ENCODE measurements around the gene ST14. TPM values are rescaled to one million over a fixed set of nuclear protein-coding genes. Genes with fewer than 3 reads are reported as not detected.
A peak's percentile ranks its signal among the peaks of the same experiment; 100 is the strongest.

The ST14 gene
- total RNA-seq (2022) (298 and 304 TPM in 2 replicates), Bru-seq, nascent RNA (percentile 91 among the genes with signal in this experiment), BruChase-seq, experiment 1, labeled RNA remaining after a 2-hour chase (percentile 86 among the genes with signal in this experiment), BruChase-seq, experiment 2, labeled RNA remaining after a 6-hour chase (percentile 92 among the genes with signal in this experiment)
- long read RNA-seq, transcript ST14-201 (19 exons, 3,539 nt), result major isoform, 704 of 998 reads
- long read RNA-seq, partial matches to known transcripts, result 190 of 998 reads
- long read RNA-seq, other reads (novel, unspliced or antisense), result 104 of 998 reads

- peak in 1 of 2 experiments; percentile 22 for TF ChIP-seq CTCF (IDR thresholded peaks at IDR 0.05; ENCODE audit: insufficient read depth in 1 of 2, low read depth in 1 of 2, low read length in 1 of 2, severe bottlenecking in 1 of 2, unreplicated experiment in 1 of 2)
- Mint-ChIP-seq H3K36me3 (ENCODE audit: insufficient read depth, unreplicated experiment) (peaks cover 76% of the 10 kb centered on the region), H3K4me3 (ENCODE audit: unreplicated experiment) (peak within 1 kb of the TSS; percentile 72), H3K9me3 (ENCODE audit: unreplicated experiment) (no peaks in the 10 kb centered on the region), H3K27ac (ENCODE audit: unreplicated experiment) (peak within 1 kb of the TSS; percentile 74), H3K27me3 (ENCODE audit: insufficient read depth, unreplicated experiment) (no peaks in the 10 kb centered on the region), H3K4me1 (ENCODE audit: low read depth, unreplicated experiment) (peaks cover 37% of the 10 kb centered on the region)
- no peaks in the 10 kb centered on the region for H3K27me3 ChIP-seq (replicated peaks; ENCODE audit: control insufficient read depth, insufficient read depth, low read length)
- peaks cover 28% of the 10 kb centered on the region for H3K4me1 ChIP-seq
- peaks cover 6% of the 10 kb centered on the region; the same call in 1 of the 2 replicates for H3K36me3 ChIP-seq (ENCODE audit: control insufficient read depth, insufficient read depth, low read length)
- CTCF ChIA-PET, result interaction anchor here (0.8 to 4.2 kb wide), 4 partner anchors 14 to 211 kb away, joined by 3 to 34 read pairs (median 11); no protein-coding TSS in a partner anchor
- peak within 1 kb of the TSS; percentile 52 for H3K4me3 ChIP-seq (ENCODE audit: low read depth, low read length)
- DNase-seq, result peak; percentile 88 to 92
- POLR2A ChIA-PET, result interaction anchor here (0.6 to 2.1 kb wide), 6 partner anchors 14 to 298 kb away, joined by 3 to 22 read pairs (median 8); no protein-coding TSS in a partner anchor
- no TSS peak for BruUV-seq (replicated peaks)
- intact Hi-C loops (cut with micrococcal nuclease; ENCODE audit: unreplicated experiment), result loop anchor here (1.0 kb wide), 2 partner anchors 14 to 21 kb away; no protein-coding TSS in a partner anchor
- H3K9me3 ChIP-seq, result no peaks in the 10 kb centered on the region
Measured at GRCh38 chr11:130159657-130160497, at the start of gene ST14. TSS of gene ST14 (plus strand) at chr11:130159782. CDS start at chr11:130159980, 198 bp downstream.

- DNase-seq, result no peak
- H3K4me3 ChIP-seq (ENCODE audit: low read depth, low read length), result no peak overlapping the region
- peaks cover 32% of the 10 kb centered on the region for H3K4me1 Mint-ChIP-seq (ENCODE audit: low read depth, unreplicated experiment)
- ChIA-PET POLR2A (no interaction called here), CTCF (no interaction called here)
- peaks cover 100% of the 10 kb centered on the region for H3K36me3 Mint-ChIP-seq (ENCODE audit: insufficient read depth, unreplicated experiment)
- no peak for TF ChIP-seq CTCF (IDR thresholded peaks at IDR 0.05; ENCODE audit: insufficient read depth in 1 of 2, low read depth in 1 of 2, low read length in 1 of 2, severe bottlenecking in 1 of 2, unreplicated experiment in 1 of 2)
- no peaks in the 10 kb centered on the region for H3K9me3 Mint-ChIP-seq (ENCODE audit: unreplicated experiment)
- no peaks in the 10 kb centered on the region for H3K9me3 ChIP-seq
- H3K36me3 ChIP-seq (ENCODE audit: control insufficient read depth, insufficient read depth, low read length), result peaks cover 2% of the 10 kb centered on the region; the same call in 1 of the 2 replicates
- H3K27me3 Mint-ChIP-seq (ENCODE audit: insufficient read depth, unreplicated experiment), result no peaks in the 10 kb centered on the region
- H3K4me3 Mint-ChIP-seq (ENCODE audit: unreplicated experiment), result no peak overlapping the region
- intact Hi-C loops (cut with micrococcal nuclease; ENCODE audit: unreplicated experiment), result no loop called here
- BruUV-seq (replicated peaks), result no TSS peak
- no peak overlapping the region for H3K27ac Mint-ChIP-seq (ENCODE audit: unreplicated experiment)
- H3K4me1 ChIP-seq, result peaks cover 7% of the 10 kb centered on the region; the same call in 1 of the 2 replicates
- H3K27me3 ChIP-seq (replicated peaks; ENCODE audit: control insufficient read depth, insufficient read depth, low read length), result no peaks in the 10 kb centered on the region
Measured at GRCh38 chr11:130110339-130111108, 49.1 kb upstream of the ST14 start.

Data from Caco-2 (cell line).